Tibial artery (tissue), 4 donors: ENCODE measurements around the gene MIER1.

Source experiments
- DNase-seq, 2 donors: peaks; one replicate each; pipeline ENCODE4 v3.0.0-alpha.2; 2019
- H3K27ac ChIP-seq, 2 donors: fragments of 200-600 bp; sonication (generic) in 1 of 2; 1 replicate in 1 of 2; 2 replicates in 1 of 2; pipeline ENCODE4 v1.5.1; 2018 to 2019; ENCODE audit warnings: mild to moderate bottlenecking in 1 of 2
- H3K27me3 ChIP-seq, 2 donors: fragments of 200-600 bp; sonication (generic) in 1 of 2; one replicate each; pipeline versions ENCODE4 v1.5.1 to v1.6.0; 2016 to 2019
- H3K36me3 ChIP-seq, 3 donors: fragments of 200-600 bp; sonication (generic) in 2 of 3; one replicate each; pipeline ENCODE4 v1.5.1; 2016 to 2019; ENCODE audit warnings: mild to moderate bottlenecking in 2 of 3
- H3K4me1 ChIP-seq, 4 donors: fragments of 200-600 bp; sonication (generic) in 2 of 4; 1 replicate in 3 of 4; 2 replicates in 1 of 4; pipeline ENCODE4 v1.5.1; 2016 to 2019
- H3K4me3 ChIP-seq, 2 donors: fragments of 200-600 bp; sonication (generic) in 1 of 2; 1 replicate in 1 of 2; 2 replicates in 1 of 2; pipeline ENCODE4 v1.5.1; 2018 to 2019; ENCODE audit warnings: mild to moderate bottlenecking in 2 of 2
- H3K9me3 ChIP-seq, 3 donors: fragments of 200-600 bp; sonication (generic) in 1 of 3; one replicate each; pipeline ENCODE4 v1.5.1; 2016 to 2019
- intact Hi-C: fragments of 100-400 bp; cut with DNase I; formaldehyde crosslinking; loops from one replicate; pipeline ENCODE4 v1.15.0; 2023; ENCODE audit warnings: low total_unique reads
- TF ChIP-seq, protein P1 (sequence below), 2 experiments: fragments of 200-600 bp in 1 of 2; fragments of 450-650 bp in 1 of 2; IDR thresholded peaks; one replicate each; pipeline ENCODE4 v1.5.1; 2017 to 2019; ENCODE audit warnings: antibody characterized with exemption in 2 of 2, mild to moderate bottlenecking in 1 of 2, moderate library complexity in 1 of 2

MIER1 gene

DNA sequence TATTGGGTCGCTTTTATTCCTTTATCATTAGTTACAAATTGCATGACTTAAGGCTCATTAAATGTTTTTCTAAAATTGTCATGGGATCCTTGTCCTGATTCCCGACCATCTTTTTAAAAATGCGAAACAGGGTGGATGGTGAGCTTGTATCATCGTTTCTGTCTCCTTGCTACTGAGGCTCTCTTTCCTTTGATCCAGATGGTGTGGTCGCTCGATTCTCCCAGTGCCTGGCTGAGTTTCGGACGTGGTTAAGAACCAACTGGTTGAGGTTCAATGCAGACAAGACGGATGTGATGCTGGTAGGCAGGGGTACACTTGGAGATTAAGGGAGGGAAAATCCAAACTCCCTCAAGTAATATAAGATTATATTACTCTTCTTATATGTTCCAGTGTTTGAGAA is 1.2 kb downstream of the MIER1 start:
- intact Hi-C loops: loop anchor here (10.0 kb wide), 2 partner anchors 129 to 391 kb away; partner anchors contain the start of genes SGIP1 and SLC35D1
- Histone ChIP-seq H3K27ac (peak overlapping the region; percentile 93 to 97), H3K27me3 (no peaks in the 10 kb centered on the region), H3K36me3 (no peaks in the 10 kb centered on the region), H3K4me1 (peaks cover 0 to 34% (median 25%) of the 10 kb centered on the region in 4 donors), H3K9me3 (no peaks in the 10 kb centered on the region), H3K4me3 (peak overlapping the region; percentile 73 to 81)
- TF ChIP-seq, protein P1, sequence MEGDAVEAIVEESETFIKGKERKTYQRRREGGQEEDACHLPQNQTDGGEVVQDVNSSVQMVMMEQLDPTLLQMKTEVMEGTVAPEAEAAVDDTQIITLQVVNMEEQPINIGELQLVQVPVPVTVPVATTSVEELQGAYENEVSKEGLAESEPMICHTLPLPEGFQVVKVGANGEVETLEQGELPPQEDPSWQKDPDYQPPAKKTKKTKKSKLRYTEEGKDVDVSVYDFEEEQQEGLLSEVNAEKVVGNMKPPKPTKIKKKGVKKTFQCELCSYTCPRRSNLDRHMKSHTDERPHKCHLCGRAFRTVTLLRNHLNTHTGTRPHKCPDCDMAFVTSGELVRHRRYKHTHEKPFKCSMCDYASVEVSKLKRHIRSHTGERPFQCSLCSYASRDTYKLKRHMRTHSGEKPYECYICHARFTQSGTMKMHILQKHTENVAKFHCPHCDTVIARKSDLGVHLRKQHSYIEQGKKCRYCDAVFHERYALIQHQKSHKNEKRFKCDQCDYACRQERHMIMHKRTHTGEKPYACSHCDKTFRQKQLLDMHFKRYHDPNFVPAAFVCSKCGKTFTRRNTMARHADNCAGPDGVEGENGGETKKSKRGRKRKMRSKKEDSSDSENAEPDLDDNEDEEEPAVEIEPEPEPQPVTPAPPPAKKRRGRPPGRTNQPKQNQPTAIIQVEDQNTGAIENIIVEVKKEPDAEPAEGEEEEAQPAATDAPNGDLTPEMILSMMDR (IDR thresholded peaks at IDR 0.05): no peak
- DNase-seq: no peak

DNA sequence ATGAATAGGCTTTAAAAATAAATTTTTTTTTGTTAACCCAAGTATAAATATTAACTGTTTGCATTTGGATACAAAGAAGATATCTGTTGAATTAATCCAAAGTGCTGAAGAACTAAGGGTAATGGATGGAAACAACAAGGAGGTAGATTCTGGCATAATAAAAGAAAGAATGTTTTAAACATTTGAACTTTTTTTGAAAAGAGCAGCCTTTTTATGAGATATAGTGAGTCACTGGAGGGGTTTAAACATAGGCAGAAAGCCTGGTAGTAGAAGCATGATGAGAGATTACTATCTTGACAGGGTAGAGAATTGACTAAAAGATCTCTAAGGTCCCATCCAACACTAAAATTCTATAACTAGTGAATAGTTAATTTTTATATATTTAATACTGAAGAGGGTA is 2.7 kb downstream of the MIER1 start:
- H3K4me1 ChIP-seq: peaks cover 0 to 48% (median 28%) of the 10 kb centered on the region in 4 donors
- DNase-seq: no peak
- intact Hi-C loops: loop anchor here (10.0 kb wide), 2 partner anchors 127 to 393 kb away; partner anchors contain the start of genes SGIP1 and SLC35D1

DNA sequence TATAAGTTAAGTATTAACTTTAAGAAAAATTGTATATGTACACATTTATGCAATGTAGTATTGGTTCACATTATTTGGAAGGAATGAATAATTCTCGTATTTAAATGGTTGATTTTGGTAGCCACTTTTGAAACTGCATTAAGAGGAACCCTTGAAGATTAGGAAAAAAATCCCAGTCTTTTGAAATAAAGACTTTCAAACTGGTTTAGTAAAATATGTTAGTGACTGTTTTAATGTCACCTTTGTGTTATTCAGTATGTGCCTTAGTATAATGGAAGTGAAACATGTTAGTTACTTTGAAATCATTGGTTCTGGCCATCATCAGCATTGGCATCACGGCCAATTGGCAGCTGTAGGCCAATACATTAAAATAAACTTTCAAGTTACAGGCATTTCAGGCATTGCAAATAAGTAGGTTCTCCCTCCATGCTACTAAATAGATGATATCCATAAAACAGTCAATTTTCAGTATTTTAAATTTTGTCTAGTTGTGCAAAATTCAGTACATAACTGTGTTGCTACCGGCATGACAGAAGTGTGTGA is 4.4 kb downstream of the MIER1 start:
- intact Hi-C loops: loop anchor here (10.0 kb wide), 2 partner anchors 126 to 394 kb away; partner anchors contain the start of genes SGIP1 and SLC35D1
- Histone ChIP-seq H3K27ac (peak overlapping the region; percentile 95 to 98), H3K4me1 (peaks cover 0 to 51% (median 22%) of the 10 kb centered on the region in 4 donors), H3K9me3 (no peaks in the 10 kb centered on the region), H3K36me3 (no peaks in the 10 kb centered on the region), H3K27me3 (no peaks in the 10 kb centered on the region), H3K4me3 (peak overlapping the region; percentile 80 to 81)
- no peak for DNase-seq
- TF ChIP-seq, protein P1 (IDR thresholded peaks at IDR 0.05): no peak

More for the DNA sequence above, 2.7 kb downstream of the MIER1 start:
- H3K36me3 ChIP-seq: no peaks in the 10 kb centered on the region
- no peaks in the 10 kb centered on the region for H3K27me3 ChIP-seq
- H3K27ac ChIP-seq: peak overlapping the region in 1 of 2 donors; percentile 97
- no peaks in the 10 kb centered on the region for H3K9me3 ChIP-seq
- TF ChIP-seq, protein P1 (IDR thresholded peaks at IDR 0.05): no peak
- H3K4me3 ChIP-seq: no peak overlapping the region

- no peaks in the 10 kb centered on the region for H3K9me3 ChIP-seq
- no peak for DNase-seq
- H3K27me3 ChIP-seq: no peaks in the 10 kb centered on the region
- intact Hi-C loops: loop anchor here (10.0 kb wide), 2 partner anchors 125 to 395 kb away; partner anchors contain the start of genes SGIP1 and SLC35D1
- H3K4me3 ChIP-seq: peak overlapping the region; percentile 80 to 81
- H3K36me3 ChIP-seq: no peaks in the 10 kb centered on the region
- TF ChIP-seq, protein P1 (IDR thresholded peaks at IDR 0.05): no peak
- H3K27ac ChIP-seq: peak overlapping the region; percentile 95 to 98
- H3K4me1 ChIP-seq: peaks cover 0 to 54% (median 22%) of the 10 kb centered on the region in 4 donors
These were observed 4.9 kb downstream of the MIER1 start for GRCh38 chr1:66929691-66929998.

DNA sequence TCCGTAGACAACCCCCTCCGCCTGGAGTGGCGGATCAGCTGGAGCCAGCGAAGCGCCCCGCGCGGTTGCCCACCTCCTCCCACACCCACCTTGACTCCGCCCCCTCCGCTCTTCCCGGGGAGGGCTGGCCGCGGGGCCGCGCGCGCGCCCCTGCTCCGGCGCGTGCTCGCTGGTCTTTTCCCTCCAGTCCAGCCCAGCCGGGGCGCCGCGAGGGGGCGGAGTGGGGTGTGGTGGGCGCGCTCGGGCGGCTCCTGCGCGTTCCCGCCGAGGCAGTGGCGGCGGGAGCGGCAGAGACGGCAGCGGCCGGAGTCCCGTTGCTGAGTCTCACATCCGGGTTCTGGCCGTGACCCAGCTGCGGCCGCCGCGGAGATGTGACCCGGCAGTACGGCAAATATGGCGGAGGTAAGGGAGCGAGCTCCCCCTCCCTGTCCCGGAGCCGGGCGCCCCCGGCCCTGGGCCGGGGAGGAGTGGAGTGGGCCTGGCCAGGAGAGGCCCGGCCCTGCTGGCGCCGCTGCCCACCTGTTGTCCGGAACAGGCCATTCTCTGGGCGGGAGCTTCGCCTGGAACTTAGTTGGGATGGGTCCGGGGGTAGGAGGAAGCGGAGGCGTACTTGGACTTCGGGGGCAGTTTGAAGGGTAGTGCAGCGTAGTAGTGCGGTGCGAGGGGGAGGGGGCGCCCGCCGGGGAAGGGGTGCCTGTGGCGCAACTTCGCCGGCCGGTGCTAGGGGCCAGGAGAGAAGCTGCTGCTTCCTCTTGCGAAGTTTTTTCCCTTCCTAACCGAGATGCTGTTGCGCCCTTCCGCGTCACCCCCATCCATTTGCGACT is 5.4 kb downstream of the MIER1 start:
- Histone ChIP-seq H3K4me1 (peaks cover 0 to 60% (median 22%) of the 10 kb centered on the region in 4 donors), H3K27me3 (no peaks in the 10 kb centered on the region), H3K36me3 (no peaks in the 10 kb centered on the region), H3K9me3 (no peaks in the 10 kb centered on the region), H3K27ac (peak overlapping the region; percentile 95 to 98), H3K4me3 (peak overlapping the region; percentile 80 to 81)
- peak; percentile 96 to 98 for DNase-seq
- intact Hi-C loops: loop anchor here (10.0 kb wide), 2 partner anchors 125 to 395 kb away; partner anchors contain the start of genes SGIP1 and SLC35D1
- TF ChIP-seq, protein P1 (IDR thresholded peaks at IDR 0.05): peak; percentile 27 to 36
